ENCODE data around the gene USP35.
"Not testable (repeated sequence)": the region's sequence is repeated elsewhere in the genome, so short reads cannot be mapped to it uniquely, and the experiment has no call there.

DNA sequence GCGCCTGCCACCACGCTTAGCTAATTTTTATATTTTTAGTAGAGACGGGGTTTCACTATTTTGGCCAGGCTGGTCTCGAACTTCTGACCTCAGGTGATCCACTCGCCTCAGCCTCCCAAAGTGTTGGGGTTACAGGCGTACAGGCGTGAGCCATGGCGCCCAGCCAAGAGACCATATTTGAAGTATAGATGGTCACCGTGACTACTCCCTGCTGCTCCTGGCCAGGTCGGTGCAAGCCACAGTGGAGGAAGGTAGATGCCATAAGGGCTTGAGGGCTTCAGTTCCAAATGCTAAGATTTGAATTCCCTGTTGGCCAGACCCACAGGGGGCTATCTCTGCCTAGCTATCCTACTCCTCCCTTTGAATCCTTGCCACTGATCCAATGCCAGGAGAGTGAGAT, 34.0 kb downstream of the USP35 start:
- TF ChIP-seq, protein P1, sequence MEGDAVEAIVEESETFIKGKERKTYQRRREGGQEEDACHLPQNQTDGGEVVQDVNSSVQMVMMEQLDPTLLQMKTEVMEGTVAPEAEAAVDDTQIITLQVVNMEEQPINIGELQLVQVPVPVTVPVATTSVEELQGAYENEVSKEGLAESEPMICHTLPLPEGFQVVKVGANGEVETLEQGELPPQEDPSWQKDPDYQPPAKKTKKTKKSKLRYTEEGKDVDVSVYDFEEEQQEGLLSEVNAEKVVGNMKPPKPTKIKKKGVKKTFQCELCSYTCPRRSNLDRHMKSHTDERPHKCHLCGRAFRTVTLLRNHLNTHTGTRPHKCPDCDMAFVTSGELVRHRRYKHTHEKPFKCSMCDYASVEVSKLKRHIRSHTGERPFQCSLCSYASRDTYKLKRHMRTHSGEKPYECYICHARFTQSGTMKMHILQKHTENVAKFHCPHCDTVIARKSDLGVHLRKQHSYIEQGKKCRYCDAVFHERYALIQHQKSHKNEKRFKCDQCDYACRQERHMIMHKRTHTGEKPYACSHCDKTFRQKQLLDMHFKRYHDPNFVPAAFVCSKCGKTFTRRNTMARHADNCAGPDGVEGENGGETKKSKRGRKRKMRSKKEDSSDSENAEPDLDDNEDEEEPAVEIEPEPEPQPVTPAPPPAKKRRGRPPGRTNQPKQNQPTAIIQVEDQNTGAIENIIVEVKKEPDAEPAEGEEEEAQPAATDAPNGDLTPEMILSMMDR (IDR thresholded peaks at IDR 0.05), result not testable (repeated sequence)
- not testable (repeated sequence) for TF ChIP-seq POLR2A (IDR thresholded peaks at IDR 0.05)

Data from sigmoid colon (tissue), 3 donors.